NCI-H1105 treated with DMSO at 0.1 percent for 48 hours (cell line): Measurements from ENCODE around the gene NALCN.

Experiments
- DNase-seq: peaks from one replicate; lab custom pipeline; 2025; lab: John Stamatoyannopoulos, UW

The NALCN gene

GRCh38 chr13:101291206-101291605 is 125.1 kb downstream of the NALCN start:
- DNase-seq, result no peak

- peak; percentile 76 for DNase-seq
These were observed 126.5 kb downstream of the NALCN start for GRCh38 chr13:101289764-101290163.

- peak; percentile 58 for DNase-seq
These were observed 132.5 kb downstream of the NALCN start for GRCh38 chr13:101283782-101284181.

GRCh38 chr13:101272886-101273285 is 143.4 kb downstream of the NALCN start:
- DNase-seq, result no peak

DNA sequence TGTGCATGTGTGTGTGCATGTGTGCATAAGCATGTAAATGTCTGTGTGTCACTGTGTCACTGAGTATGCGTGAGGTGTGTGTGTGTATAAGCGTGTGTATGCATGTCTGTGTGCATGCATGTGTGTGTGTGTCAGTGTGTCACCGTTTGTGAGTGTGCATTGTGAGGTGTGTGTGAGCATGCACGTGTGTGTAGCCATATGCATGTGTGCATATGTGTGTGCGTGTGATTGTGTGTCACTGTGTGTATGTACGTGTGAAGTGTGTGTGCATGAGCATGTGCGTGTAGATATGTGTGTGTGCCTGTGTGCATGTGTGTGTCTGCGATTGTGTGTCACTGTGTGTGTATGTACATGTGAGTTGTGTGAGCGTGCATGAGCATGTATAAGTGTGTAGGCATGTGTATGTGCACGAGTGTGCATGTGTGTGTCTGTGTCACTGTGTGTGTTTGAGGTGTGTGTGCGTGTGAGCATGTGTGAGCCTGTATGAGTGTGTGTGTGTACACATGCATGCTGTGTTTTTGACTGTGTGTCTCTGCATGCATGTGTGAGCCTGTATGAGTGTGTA is 144.5 kb downstream of the NALCN start:
- no peak for DNase-seq

- DNase-seq, result no peak
These were observed 148.7 kb downstream of the NALCN start for GRCh38 chr13:101267656-101268055.

DNA sequence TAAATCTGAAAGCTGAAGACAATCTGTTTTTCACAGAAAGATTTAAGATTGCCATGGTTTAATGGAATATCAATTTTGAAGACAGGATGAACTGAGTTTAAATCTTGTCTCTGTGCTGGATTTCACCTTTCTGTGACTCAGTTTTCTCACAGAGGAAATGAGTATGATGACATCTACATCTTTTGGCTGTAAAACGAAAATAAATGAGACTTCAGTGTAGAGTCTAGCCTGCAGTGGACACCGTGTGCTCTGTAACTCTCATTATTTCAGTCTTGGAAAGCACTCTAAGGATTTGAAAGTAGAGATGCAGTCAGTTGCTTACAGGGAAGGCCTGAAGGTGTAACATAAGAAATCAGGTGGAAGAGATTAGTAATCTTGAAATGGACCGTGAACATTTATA is 150.4 kb downstream of the NALCN start:
- DNase-seq, result no peak

- DNase-seq, result no peak
These were observed 151.4 kb downstream of the NALCN start for GRCh38 chr13:101264931-101265330.

GRCh38 chr13:101262306-101262705 is 154.0 kb downstream of the NALCN start:
- no peak for DNase-seq

DNA sequence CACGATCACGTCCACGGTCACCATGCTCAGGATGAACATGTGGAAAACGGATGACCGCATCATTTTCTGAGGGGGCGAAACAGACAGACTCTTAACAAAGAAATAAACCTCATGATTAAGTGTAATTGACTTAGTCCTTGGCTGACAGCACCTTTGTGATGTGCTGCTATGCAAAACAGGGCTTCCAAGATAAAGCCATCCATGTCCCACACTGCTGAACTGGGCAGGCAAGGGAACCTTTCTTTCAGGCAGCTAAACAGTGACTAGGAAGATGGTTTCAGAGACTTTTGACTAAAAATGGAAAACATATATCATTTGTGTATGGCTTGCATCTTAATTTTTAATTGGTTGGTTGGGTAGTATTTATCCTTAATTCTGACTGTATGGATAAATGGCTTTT is 157.8 kb downstream of the NALCN start:
- no peak for DNase-seq

GRCh38 chr13:101258071-101258470 is 158.2 kb downstream of the NALCN start:
- DNase-seq, result no peak

DNA sequence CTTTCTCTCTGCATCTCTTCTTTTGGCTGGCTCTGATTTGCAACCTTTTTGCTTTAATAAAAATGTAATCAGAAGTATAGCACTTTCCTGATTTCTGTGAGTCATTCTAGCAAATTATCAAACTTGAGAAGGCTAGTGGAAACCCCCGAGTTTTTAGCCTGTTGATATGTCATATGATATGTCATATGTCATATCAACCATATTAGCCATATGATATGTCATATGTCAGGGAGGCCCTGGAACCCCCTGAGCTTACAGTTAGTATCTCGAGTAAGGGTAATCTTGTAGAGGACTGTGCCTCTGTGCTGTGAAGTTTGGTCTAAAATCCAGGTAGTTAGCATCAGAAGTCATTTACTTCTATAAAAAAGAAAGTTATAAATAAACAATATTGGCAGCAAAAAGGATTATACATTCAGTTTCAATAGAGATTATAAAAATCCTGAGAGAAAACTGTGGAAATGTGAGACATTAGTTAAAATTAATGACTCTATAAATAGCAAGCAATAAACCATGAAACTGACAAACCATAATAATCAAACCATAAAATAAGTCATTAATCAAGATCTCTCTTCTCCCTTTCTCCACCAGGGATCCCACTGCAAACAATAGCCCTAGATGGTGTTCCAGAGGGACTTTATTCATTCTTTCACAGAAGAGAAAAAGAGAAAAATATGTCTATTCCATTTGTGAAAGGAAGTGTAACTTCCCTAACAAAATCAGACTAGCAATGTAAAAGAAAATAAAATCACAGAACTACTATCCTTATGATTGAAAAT is 167.4 kb downstream of the NALCN start:
- DNase-seq, result no peak

GRCh38 chr13:101242720-101243119 is 173.6 kb downstream of the NALCN start:
- no peak for DNase-seq

GRCh38 chr13:101238555-101238954 is 177.8 kb downstream of the NALCN start:
- DNase-seq, result no peak

DNA sequence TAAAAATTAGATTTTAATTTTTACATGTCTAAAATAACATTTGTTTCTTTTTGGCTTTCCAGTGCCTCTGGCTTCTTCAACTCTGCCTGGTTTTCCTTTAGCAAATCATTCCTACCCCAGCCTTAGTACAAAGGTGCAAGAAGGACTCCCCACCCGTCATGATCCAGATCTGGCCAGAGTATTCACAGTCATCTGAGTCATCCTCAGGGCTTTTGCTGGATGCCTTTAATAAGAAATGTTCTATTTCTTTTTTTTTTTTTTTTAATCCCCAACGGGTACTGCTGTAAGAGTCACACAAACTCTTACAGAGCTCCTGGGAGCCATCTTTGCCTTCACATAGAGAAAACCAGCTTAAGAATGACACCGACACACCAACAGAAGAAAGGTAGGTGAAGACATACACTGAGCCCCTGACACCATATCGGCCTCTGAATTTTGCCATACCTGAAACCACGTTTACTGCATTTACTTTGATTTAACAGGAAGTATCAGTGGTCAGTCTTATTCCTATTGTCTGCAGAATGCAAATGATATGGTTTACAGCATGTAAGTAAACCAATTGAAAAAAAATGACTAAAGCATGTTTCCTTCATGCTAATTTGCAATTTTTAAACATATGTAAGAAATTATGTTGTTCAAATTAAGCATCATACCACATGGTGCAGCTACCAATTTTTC is 184.4 kb downstream of the NALCN start:
- DNase-seq, result no peak

DNA sequence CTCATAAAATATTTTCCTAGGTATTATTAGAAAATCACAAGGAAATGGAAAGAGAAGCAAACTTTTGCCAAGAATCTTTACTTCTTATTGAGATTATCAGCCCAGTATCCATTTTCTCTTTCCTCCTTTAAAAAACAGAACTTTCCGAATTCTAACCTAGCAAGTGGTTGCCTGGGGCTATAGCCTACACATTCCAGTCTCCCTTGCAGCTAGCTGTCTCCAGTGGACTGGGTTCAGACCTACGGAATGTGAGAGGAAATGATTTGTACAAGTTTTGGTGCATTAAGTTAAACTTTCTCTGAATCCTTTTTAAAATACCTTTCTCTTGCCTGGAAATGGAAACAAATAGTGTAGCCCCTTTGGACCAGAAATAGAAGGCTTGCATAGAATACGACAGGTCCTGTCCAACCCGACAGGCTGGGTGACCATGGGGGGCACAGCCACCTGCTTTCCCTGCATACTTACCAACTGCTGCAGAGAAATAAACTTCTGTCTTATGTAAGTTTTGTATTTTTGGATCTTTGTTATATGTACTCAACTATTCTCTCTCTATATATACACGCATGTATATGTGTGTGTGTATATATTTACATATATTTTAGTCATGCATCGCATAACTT is 185.9 kb downstream of the NALCN start:
- DNase-seq, result no peak

DNA sequence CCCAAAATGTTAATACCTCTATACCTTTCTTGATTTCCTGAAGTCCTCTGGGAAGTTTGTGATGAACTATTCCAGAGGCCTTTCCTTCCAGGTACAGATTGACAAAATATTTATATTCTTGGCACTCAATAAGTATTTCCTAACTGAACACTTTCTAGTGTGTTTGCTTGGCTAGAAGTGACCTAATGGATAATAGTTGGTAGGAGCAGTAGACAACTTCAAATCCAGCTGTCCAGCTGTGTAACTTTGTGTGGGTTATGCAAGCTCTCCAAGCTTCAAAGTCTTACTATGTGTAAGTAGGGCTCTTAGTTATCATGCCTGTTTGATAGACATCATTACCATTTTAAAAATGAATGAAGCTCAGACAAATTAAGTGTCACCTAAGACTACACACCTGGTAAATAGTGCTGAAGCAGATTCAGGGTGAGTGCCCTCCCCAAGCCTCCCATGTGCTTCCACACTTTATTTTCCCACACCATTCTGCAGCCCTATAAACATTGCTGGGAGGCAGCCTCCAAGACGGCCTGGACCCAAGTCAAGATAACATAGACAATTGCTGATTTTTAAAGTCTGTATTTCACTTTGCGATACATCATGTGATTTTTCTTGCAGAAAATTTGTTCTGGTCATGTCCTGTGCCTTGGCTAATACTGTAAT is 196.6 kb downstream of the NALCN start:
- DNase-seq, result no peak

- no peak for DNase-seq
These were observed 197.8 kb downstream of the NALCN start for GRCh38 chr13:101218484-101218883.

GRCh38 chr13:101217086-101217485 is 199.2 kb downstream of the NALCN start:
- DNase-seq, result no peak

GRCh38 chr13:101211261-101211660 is 205.0 kb downstream of the NALCN start:
- DNase-seq, result no peak

- DNase-seq, result no peak
These were observed 205.5 kb downstream of the NALCN start for GRCh38 chr13:101210774-101211173.

DNA sequence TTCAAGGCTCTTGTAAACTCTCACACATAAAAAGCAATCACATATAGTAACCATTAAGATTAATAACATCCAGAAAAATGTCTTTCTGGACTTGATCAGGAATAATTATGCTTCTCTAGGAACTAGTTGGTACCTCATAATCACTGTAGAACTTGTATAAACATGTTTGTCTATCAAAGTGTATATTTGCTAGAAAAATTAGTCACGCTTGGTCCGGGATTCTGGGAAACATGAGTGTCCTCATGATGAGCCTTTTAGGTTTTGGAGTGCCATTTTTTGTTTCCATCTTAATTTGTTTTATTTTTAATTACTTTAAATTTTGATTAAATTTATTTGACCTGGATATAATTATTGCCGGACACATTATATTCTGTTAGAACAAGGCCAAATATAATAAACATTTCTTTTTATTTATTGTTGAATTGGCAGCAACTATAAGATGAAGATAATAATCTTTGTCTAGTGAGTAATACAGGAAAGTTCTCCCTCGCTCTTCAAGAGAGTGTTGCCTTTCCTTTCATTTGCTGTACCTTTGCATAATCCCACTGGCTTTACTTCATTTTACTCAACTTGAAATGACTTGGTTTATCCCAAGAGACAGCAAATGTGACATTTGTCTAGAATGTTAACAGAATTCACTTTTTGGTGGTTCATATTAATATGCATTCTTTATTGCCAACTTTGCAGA is 207.0 kb downstream of the NALCN start:
- DNase-seq, result no peak
